Neural progenitor cell (in vitro differentiated cells): ENCODE data around the gene HAVCR1.

Experiments
- CTCF ChIP-seq: fragments of 200-600 bp; sonication (generic); IDR thresholded peaks from 2 replicates; pipeline ENCODE4 v1.5.1; 2017; ENCODE audit warnings: antibody characterized with exemption, mild to moderate bottlenecking
- EZH2 ChIP-seq: fragments of 200-600 bp; sonication (generic); IDR thresholded peaks from 2 replicates; pipeline ENCODE4 v1.6.1; 2017; ENCODE audit warnings: antibody characterized with exemption, mild to moderate bottlenecking, moderate library complexity
- EZH2phosphoT487 ChIP-seq: fragments of 200-600 bp; sonication (generic); IDR thresholded peaks from 2 replicates; pipeline ENCODE4 v1.6.1; 2017; ENCODE audit warnings: antibody characterized with exemption

GRCh38 chr5:157020002-157020401 is 38.9 kb downstream of the HAVCR1 start:
- no peak for TF ChIP-seq EZH2
- TF ChIP-seq CTCF, result no peak
- TF ChIP-seq EZH2phosphoT487, result no peak
